Liver (tissue), 9 donors: Measurements from ENCODE around the gene KRTAP12-1. TPM values are rescaled to one million over a fixed set of nuclear protein-coding genes. Genes with fewer than 3 reads are reported as not detected.
A peak's percentile ranks its signal among the peaks of the same experiment; 100 is the strongest.

ENCODE experiments used
- DNase-seq: peaks from one replicate; pipeline ENCODE4 v3.0.0-alpha.2; 2017; ENCODE audit warnings: low spot score
- H3K27ac ChIP-seq, 2 donors: one replicate each; pipeline ENCODE4 v1.7.0; 2013; ENCODE audit warnings: inconsistent platforms in 2 of 2, low read length in 2 of 2, control low read depth in 1 of 2, low read depth in 1 of 2, mild to moderate bottlenecking in 1 of 2
- H3K27me3 ChIP-seq, 4 donors: one replicate each; pipeline versions ENCODE4 v1.6.1 to v1.7.0; 2013; ENCODE audit warnings: low read length in 3 of 4, inconsistent platforms in 1 of 4, mild to moderate bottlenecking in 1 of 4, moderate library complexity in 1 of 4; ENCODE audit not compliant: control insufficient read depth in 4 of 4, insufficient read depth in 4 of 4
- H3K36me3 ChIP-seq, 4 donors: one replicate each; pipeline versions ENCODE4 v1.6.1 to v1.7.0; 2013; ENCODE audit warnings: low read length in 3 of 4, mild to moderate bottlenecking in 3 of 4, low read depth in 1 of 4, moderate library complexity in 1 of 4; ENCODE audit not compliant: control insufficient read depth in 4 of 4, insufficient read depth in 3 of 4
- H3K4me1 ChIP-seq, 4 donors: one replicate each; pipeline versions ENCODE4 v1.6.1 to v1.7.0; 2013; ENCODE audit warnings: low read length in 3 of 4, mild to moderate bottlenecking in 3 of 4, moderate library complexity in 1 of 4; ENCODE audit not compliant: control insufficient read depth in 4 of 4, insufficient read depth in 4 of 4
- H3K4me3 ChIP-seq, 3 donors: one replicate each; pipeline versions ENCODE4 v1.6.1 to v1.7.0; 2013; ENCODE audit warnings: low read length in 3 of 3, control low read depth in 1 of 3, low read depth in 1 of 3, mild to moderate bottlenecking in 1 of 3
- H3K9ac ChIP-seq, 2 donors: one replicate each; pipeline ENCODE4 v1.7.0; 2013; ENCODE audit warnings: low read length in 2 of 2, mild to moderate bottlenecking in 2 of 2, moderate library complexity in 2 of 2, control low read depth in 1 of 2, low read depth in 1 of 2
- H3K9me3 ChIP-seq, 4 donors: one replicate each; pipeline versions ENCODE4 v1.6.1 to v1.7.0; 2013; ENCODE audit warnings: low read length in 3 of 4; ENCODE audit not compliant: control insufficient read depth in 4 of 4
- FOXA1 ChIP-seq: IDR thresholded peaks from 2 replicates; pipeline ENCODE4 v1.6.1; 2016; ENCODE audit warnings: antibody characterized with exemption
- FOXA2 ChIP-seq: IDR thresholded peaks from 2 replicates; pipeline ENCODE4 v1.6.1; 2016; ENCODE audit warnings: antibody characterized with exemption
- HNF4G ChIP-seq: IDR thresholded peaks from 2 replicates; pipeline ENCODE4 v1.6.1; 2016; ENCODE audit warnings: antibody characterized with exemption
- NR2F2 ChIP-seq: IDR thresholded peaks from 2 replicates; pipeline ENCODE4 v1.6.1; 2016; ENCODE audit warnings: antibody characterized with exemption
- RAD21 ChIP-seq, 2 donors: IDR thresholded peaks; 2 replicates each; pipeline ENCODE4 v1.6.1; 2016; ENCODE audit warnings: antibody characterized with exemption in 2 of 2, mild to moderate bottlenecking in 2 of 2
- RXRA ChIP-seq, 2 donors: IDR thresholded peaks; 2 replicates each; pipeline ENCODE4 v1.6.1; 2017 to 2018; ENCODE audit warnings: antibody characterized with exemption in 2 of 2, mild to moderate bottlenecking in 1 of 2
- SP1 ChIP-seq: IDR thresholded peaks from 2 replicates; pipeline ENCODE4 v1.6.1; 2018; ENCODE audit warnings: antibody characterized with exemption, mild to moderate bottlenecking
- TAF1 ChIP-seq: conservative IDR thresholded peaks from 2 replicates; pipeline ENCODE4 v1.6.1; 2016; ENCODE audit warnings: antibody characterized with exemption, mild to moderate bottlenecking
- WGBS: extraction: QIAGEN DNeasy Blood & Tissue Kit; methylation state at CpG from one replicate; pipeline ENCODE4 v1.1.7; 2013; 5-methylcytosine and 5-hydroxymethylcytosine counted together
- polyA plus RNA-seq, 2 donors: library from polyadenylated mRNA; stranded (reverse) in 1 of 2; unstranded in 1 of 2; fragments of 200-250 nt in 1 of 2; fragments of >200 nt in 1 of 2; fragmentation: Nextera tagmentation in 1 of 2; extraction: Ambion mirVana in 1 of 2; gene quantifications; one replicate each; pipeline versions ENCODE4 v1.2.1 to v1.2.3, GENCODE V29; 2013 to 2015
- total RNA-seq, 2 donors: library from RNA; depleted of rRNA; stranded (reverse); fragments of >200 nt; gene quantifications; one replicate each; pipeline ENCODE4 v1.2.3, GENCODE V29; 2014
- TF ChIP-seq, protein P1 (sequence below): IDR thresholded peaks from 2 replicates; pipeline ENCODE4 v1.6.1; 2016; ENCODE audit warnings: antibody characterized with exemption
- TF ChIP-seq, protein P2 (sequence below): fragments of 150-350 bp; IDR thresholded peaks from 2 replicates; pipeline ENCODE4 v1.5.1; 2017; ENCODE audit warnings: improper control_type of control experiment, low read depth, low read length; ENCODE audit not compliant: missing input control
- TF ChIP-seq, protein P3 (sequence below): IDR thresholded peaks from 2 replicates; pipeline ENCODE4 v1.6.1; 2016; ENCODE audit warnings: antibody characterized with exemption
- TF ChIP-seq, protein P4 (sequence below): IDR thresholded peaks from 2 replicates; pipeline ENCODE4 v1.6.1; 2016; ENCODE audit warnings: antibody characterized with exemption
- donor health status: healthy.
- donor health status: healthy.
- donor health status: healthy.
- donor health status: healthy.
- donor health status: healthy.

The KRTAP12-1 gene
- total and polyA plus RNA-seq, 4 donors, result not detected

DNA sequence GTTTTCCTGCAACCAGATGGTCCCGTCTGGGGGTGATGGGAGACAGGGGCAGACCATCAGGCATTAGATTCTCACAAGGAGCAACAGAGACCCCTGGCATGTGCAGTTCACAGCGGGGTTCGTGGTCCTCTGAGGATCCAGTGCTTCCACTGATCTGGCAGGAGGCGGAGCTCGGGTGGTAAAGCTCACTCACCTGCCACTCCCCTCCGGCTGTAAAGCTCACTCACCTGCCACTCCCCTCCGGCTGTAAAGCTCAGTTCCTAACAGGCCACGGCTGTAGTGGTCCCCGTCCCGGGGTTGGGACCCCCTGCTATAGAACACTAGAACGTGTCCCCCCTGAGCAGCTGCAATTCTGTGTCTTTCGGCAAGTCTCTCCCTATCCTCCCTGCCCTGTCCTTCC, 19.6 kb upstream of the KRTAP12-1 start:
- Histone ChIP-seq H3K27ac (no peak overlapping the region), H3K9me3 (no peaks in the 10 kb centered on the region), H3K27me3 (peaks cover 3 to 14% (median 10%) of the 10 kb centered on the region in 4 donors), H3K4me3 (no peak overlapping the region), H3K36me3 (no peaks in the 10 kb centered on the region), H3K4me1 (peaks cover 0 to 2% (median 0%) of the 10 kb centered on the region in 4 donors), H3K9ac (no peak overlapping the region)
- TF ChIP-seq FOXA2 (no peak), RAD21 (IDR thresholded peaks at IDR 0.05) (no peak), TAF1 (no peak), RXRA (IDR thresholded peaks at IDR 0.05) (no peak), FOXA1 (no peak), NR2F2 (no peak)
- TF ChIP-seq, protein P1, sequence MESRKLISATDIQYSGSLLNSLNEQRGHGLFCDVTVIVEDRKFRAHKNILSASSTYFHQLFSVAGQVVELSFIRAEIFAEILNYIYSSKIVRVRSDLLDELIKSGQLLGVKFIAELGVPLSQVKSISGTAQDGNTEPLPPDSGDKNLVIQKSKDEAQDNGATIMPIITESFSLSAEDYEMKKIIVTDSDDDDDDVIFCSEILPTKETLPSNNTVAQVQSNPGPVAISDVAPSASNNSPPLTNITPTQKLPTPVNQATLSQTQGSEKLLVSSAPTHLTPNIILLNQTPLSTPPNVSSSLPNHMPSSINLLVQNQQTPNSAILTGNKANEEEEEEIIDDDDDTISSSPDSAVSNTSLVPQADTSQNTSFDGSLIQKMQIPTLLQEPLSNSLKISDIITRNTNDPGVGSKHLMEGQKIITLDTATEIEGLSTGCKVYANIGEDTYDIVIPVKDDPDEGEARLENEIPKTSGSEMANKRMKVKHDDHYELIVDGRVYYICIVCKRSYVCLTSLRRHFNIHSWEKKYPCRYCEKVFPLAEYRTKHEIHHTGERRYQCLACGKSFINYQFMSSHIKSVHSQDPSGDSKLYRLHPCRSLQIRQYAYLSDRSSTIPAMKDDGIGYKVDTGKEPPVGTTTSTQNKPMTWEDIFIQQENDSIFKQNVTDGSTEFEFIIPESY, result no peak
- TF ChIP-seq, protein P2, sequence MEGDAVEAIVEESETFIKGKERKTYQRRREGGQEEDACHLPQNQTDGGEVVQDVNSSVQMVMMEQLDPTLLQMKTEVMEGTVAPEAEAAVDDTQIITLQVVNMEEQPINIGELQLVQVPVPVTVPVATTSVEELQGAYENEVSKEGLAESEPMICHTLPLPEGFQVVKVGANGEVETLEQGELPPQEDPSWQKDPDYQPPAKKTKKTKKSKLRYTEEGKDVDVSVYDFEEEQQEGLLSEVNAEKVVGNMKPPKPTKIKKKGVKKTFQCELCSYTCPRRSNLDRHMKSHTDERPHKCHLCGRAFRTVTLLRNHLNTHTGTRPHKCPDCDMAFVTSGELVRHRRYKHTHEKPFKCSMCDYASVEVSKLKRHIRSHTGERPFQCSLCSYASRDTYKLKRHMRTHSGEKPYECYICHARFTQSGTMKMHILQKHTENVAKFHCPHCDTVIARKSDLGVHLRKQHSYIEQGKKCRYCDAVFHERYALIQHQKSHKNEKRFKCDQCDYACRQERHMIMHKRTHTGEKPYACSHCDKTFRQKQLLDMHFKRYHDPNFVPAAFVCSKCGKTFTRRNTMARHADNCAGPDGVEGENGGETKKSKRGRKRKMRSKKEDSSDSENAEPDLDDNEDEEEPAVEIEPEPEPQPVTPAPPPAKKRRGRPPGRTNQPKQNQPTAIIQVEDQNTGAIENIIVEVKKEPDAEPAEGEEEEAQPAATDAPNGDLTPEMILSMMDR, result no peak
- DNase-seq, result peak; percentile 24
- WGBS, result 44% methylated on average over 12 of the region's 12 CpGs

DNA sequence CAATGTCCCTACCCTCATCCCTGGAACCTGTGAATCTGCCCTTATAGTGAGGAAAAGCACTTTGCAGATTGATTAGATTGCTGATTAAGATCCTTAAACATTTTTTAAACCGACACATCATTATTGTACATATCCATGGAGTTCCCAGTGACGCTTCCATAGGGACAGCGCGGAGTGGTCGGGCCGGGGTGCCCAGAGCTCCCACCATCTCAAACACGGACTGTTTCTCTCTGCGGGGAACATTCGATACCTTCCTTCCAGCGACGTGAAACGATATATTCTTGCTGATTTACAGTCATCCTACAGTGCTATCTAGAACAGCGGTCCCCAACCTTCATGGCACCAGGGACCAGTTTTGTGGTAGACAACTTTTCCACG, 19.0 kb upstream of the KRTAP12-1 start:
- peaks cover 3 to 14% (median 8%) of the 10 kb centered on the region in 4 donors for H3K27me3 ChIP-seq
- WGBS, result 76% methylated on average over 14 of the region's 14 CpGs
- DNase-seq, result no peak
- no peak overlapping the region for H3K27ac ChIP-seq
- TF ChIP-seq, protein P3, sequence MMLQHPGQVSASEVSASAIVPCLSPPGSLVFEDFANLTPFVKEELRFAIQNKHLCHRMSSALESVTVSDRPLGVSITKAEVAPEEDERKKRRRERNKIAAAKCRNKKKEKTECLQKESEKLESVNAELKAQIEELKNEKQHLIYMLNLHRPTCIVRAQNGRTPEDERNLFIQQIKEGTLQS, result no peak
- TF ChIP-seq NR2F2 (no peak), HNF4G (no peak), RXRA (IDR thresholded peaks at IDR 0.05) (no peak), SP1 (no peak), FOXA2 (no peak)
- TF ChIP-seq, protein P4, sequence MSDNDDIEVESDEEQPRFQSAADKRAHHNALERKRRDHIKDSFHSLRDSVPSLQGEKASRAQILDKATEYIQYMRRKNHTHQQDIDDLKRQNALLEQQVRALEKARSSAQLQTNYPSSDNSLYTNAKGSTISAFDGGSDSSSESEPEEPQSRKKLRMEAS, result no peak
- TF ChIP-seq, protein P1, result no peak
- no peak overlapping the region for H3K4me3 ChIP-seq
- H3K36me3 ChIP-seq, result no peaks in the 10 kb centered on the region
- H3K9me3 ChIP-seq, result no peaks in the 10 kb centered on the region
- H3K4me1 ChIP-seq, result no peaks in the 10 kb centered on the region
- no peak overlapping the region for H3K9ac ChIP-seq
